IPS-15b (cell line): Measurements from ENCODE around the gene RPL26.
"Not testable (repeated sequence)": the region's sequence is repeated elsewhere in the genome, so short reads cannot be mapped to it uniquely, and the experiment has no call there.

Experiments used
- H3K27me3 ChIP-seq: one replicate; pipeline ENCODE4 v1.6.1; 2013; ENCODE audit warnings: low read length; ENCODE audit not compliant: control insufficient read depth, insufficient read depth
- H3K36me3 ChIP-seq: one replicate; pipeline ENCODE4 v1.6.1; 2013; ENCODE audit warnings: low read length; ENCODE audit not compliant: control insufficient read depth, insufficient read depth
- H3K4me1 ChIP-seq: one replicate; pipeline ENCODE4 v1.6.1; 2013; ENCODE audit warnings: mild to moderate bottlenecking, low read length; ENCODE audit not compliant: control insufficient read depth, insufficient read depth
- H3K4me3 ChIP-seq: one replicate; pipeline ENCODE4 v1.5.1; 2013; ENCODE audit warnings: low read depth, low read length
- H3K9ac ChIP-seq: one replicate; pipeline ENCODE4 v1.6.1; 2013; ENCODE audit warnings: low read depth, mild to moderate bottlenecking, low read length
- H3K9me3 ChIP-seq: one replicate; pipeline ENCODE4 v1.6.1; 2013; ENCODE audit warnings: mild to moderate bottlenecking, low read length; ENCODE audit not compliant: control insufficient read depth, insufficient read depth

RPL26 gene

GRCh38 chr17:8393470-8394231 is 10.7 kb upstream of the RPL26 start:
- Histone ChIP-seq H3K36me3 (no peaks in the 10 kb centered on the region), H3K4me3 (no peak overlapping the region), H3K9me3 (no peaks in the 10 kb centered on the region), H3K4me1 (peaks cover 6% of the 10 kb centered on the region), H3K27me3 (peaks cover 4% of the 10 kb centered on the region), H3K9ac (no peak overlapping the region)

GRCh38 chr17:8392674-8393469 is 9.9 kb upstream of the RPL26 start:
- H3K9me3 ChIP-seq: no peaks in the 10 kb centered on the region
- H3K27me3 ChIP-seq: peaks cover 4% of the 10 kb centered on the region
- no peaks in the 10 kb centered on the region for H3K36me3 ChIP-seq
- H3K9ac ChIP-seq: peak overlapping the region; percentile 54
- H3K4me3 ChIP-seq: no peak overlapping the region
- peaks cover 6% of the 10 kb centered on the region for H3K4me1 ChIP-seq

- H3K9me3 ChIP-seq: no peaks in the 10 kb centered on the region
- no peaks in the 10 kb centered on the region for H3K36me3 ChIP-seq
- H3K27me3 ChIP-seq: peaks cover 4% of the 10 kb centered on the region
- H3K4me1 ChIP-seq: peaks cover 6% of the 10 kb centered on the region
- no peak overlapping the region for H3K4me3 ChIP-seq
- peak overlapping the region; percentile 54 for H3K9ac ChIP-seq
Measured at GRCh38 chr17:8392274-8392673, 9.3 kb upstream of the RPL26 start.

GRCh38 chr17:8391711-8392110 is 8.7 kb upstream of the RPL26 start:
- peaks cover 6% of the 10 kb centered on the region for H3K4me1 ChIP-seq
- peaks cover 4% of the 10 kb centered on the region for H3K27me3 ChIP-seq
- no peaks in the 10 kb centered on the region for H3K9me3 ChIP-seq
- H3K36me3 ChIP-seq: no peaks in the 10 kb centered on the region
- H3K4me3 ChIP-seq: no peak overlapping the region
- peak overlapping the region; percentile 54 for H3K9ac ChIP-seq

GRCh38 chr17:8387914-8388651 is 5.1 kb upstream of the RPL26 start:
- H3K36me3 ChIP-seq: no peaks in the 10 kb centered on the region
- no peak overlapping the region for H3K4me3 ChIP-seq
- H3K4me1 ChIP-seq: peaks cover 10% of the 10 kb centered on the region
- H3K9me3 ChIP-seq: no peaks in the 10 kb centered on the region
- H3K9ac ChIP-seq: no peak overlapping the region
- no peaks in the 10 kb centered on the region for H3K27me3 ChIP-seq

- Histone ChIP-seq H3K27me3 (no peaks in the 10 kb centered on the region), H3K4me3 (no peak overlapping the region), H3K4me1 (peaks cover 8% of the 10 kb centered on the region), H3K36me3 (no peaks in the 10 kb centered on the region), H3K9me3 (no peaks in the 10 kb centered on the region), H3K9ac (no peak overlapping the region)
Measured at GRCh38 chr17:8386841-8387240, 3.8 kb upstream of the RPL26 start.

- Histone ChIP-seq H3K27me3 (no peaks in the 10 kb centered on the region), H3K9ac (no peak overlapping the region), H3K4me1 (peaks cover 16% of the 10 kb centered on the region), H3K4me3 (peak overlapping the region; percentile 93), H3K36me3 (peaks cover 16% of the 10 kb centered on the region), H3K9me3 (no peaks in the 10 kb centered on the region)
Measured at GRCh38 chr17:8384801-8385378, 1.9 kb upstream of the RPL26 start.

- Histone ChIP-seq H3K27me3 (no peaks in the 10 kb centered on the region), H3K9me3 (no peaks in the 10 kb centered on the region), H3K9ac (peak overlapping the region; percentile 96), H3K4me1 (peaks cover 17% of the 10 kb centered on the region), H3K4me3 (peak overlapping the region; percentile 93), H3K36me3 (peaks cover 35% of the 10 kb centered on the region)
Measured at GRCh38 chr17:8382880-8383142, 182 bp downstream of the RPL26 start.

GRCh38 chr17:8382052-8382879 is 727 bp downstream of the RPL26 start:
- H3K36me3 ChIP-seq: peaks cover 39% of the 10 kb centered on the region
- H3K9ac ChIP-seq: peak overlapping the region; percentile 96
- H3K9me3 ChIP-seq: no peaks in the 10 kb centered on the region
- H3K27me3 ChIP-seq: no peaks in the 10 kb centered on the region
- H3K4me1 ChIP-seq: peaks cover 17% of the 10 kb centered on the region
- peak overlapping the region; percentile 93 for H3K4me3 ChIP-seq

GRCh38 chr17:8380049-8380448 is 2.9 kb downstream of the RPL26 start:
- peaks cover 39% of the 10 kb centered on the region for H3K36me3 ChIP-seq
- H3K27me3 ChIP-seq: no peaks in the 10 kb centered on the region
- no peaks in the 10 kb centered on the region for H3K9me3 ChIP-seq
- H3K9ac ChIP-seq: peak overlapping the region; percentile 28
- peaks cover 12% of the 10 kb centered on the region for H3K4me1 ChIP-seq
- peak overlapping the region; percentile 50 for H3K4me3 ChIP-seq

- H3K27me3 ChIP-seq, H3K9me3 ChIP-seq, H3K9ac ChIP-seq, H3K4me3 ChIP-seq: not testable (repeated sequence)
- H3K4me1 ChIP-seq: peaks cover 12% of the 10 kb centered on the region
- H3K36me3 ChIP-seq: peaks cover 39% of the 10 kb centered on the region
Measured at GRCh38 chr17:8378117-8378516, 4.9 kb downstream of the RPL26 start.
